NCI-H748 treated with DMSO at 0.1 percent for 48 hours (cell line): Measurements from ENCODE around the gene LRRFIP1.
A peak's percentile ranks its signal among the peaks of the same experiment; 100 is the strongest.
"Not testable (repeated sequence)": the region's sequence is repeated elsewhere in the genome, so short reads cannot be mapped to it uniquely, and the experiment has no call there.

Source experiments
- DNase-seq: peaks from one replicate; lab custom pipeline; 2025; lab: John Stamatoyannopoulos, UW

Gene LRRFIP1

GRCh38 chr2:237627441-237628246 lies at the start of gene LRRFIP1:
Gene LRRFIP1 (plus strand): TSS chr2:237627587. CDS start chr2:237627645, 58 bp downstream.
- no peak for DNase-seq

DNA sequence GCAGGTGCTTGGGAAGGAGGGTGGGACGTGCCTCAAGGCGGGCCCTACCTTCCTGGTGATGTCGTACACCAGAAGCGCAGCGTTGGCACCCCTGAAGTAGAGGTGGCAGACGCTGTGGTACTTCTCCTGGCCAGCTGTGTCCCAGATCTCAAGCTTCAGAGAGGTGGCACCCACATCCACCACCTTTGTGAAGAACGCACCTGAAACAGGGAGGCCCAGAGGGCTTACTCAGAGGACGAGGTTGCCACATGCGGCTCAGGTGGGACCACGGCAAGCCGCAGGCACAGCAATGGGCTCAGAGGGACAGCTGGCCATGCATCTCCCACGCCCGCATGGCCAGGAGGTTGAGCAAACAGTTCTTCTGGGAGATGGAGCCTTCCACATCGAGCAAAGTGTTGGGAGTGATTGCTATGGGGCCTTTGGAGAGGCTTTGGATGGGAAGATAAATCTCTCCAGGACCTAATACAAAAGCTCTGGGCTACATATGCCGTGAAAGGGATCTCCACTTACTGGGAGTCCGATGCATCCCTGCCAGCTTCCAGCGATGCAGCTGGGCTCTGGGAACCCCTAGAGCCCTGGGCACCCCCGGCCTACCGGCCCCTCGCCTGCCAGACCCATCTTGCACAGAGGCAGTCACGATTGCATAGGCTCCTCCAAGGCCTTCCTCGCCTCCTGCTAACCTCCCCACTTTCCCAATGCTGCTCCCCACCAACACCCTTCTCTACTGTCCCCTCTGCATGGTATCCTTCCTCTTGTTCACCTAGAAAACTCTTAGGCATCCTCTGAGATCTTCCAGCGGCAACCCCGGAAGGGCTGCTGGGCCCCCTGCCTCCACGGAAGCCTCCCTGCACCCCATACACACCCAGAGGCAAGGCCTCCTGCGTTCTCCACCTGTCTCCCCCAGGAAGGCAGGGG lies 49.2 kb upstream of the LRRFIP1 start:
- no peak for DNase-seq

GRCh38 chr2:237581326-237581725 lies 46.1 kb upstream of the LRRFIP1 start:
- no peak for DNase-seq

DNA sequence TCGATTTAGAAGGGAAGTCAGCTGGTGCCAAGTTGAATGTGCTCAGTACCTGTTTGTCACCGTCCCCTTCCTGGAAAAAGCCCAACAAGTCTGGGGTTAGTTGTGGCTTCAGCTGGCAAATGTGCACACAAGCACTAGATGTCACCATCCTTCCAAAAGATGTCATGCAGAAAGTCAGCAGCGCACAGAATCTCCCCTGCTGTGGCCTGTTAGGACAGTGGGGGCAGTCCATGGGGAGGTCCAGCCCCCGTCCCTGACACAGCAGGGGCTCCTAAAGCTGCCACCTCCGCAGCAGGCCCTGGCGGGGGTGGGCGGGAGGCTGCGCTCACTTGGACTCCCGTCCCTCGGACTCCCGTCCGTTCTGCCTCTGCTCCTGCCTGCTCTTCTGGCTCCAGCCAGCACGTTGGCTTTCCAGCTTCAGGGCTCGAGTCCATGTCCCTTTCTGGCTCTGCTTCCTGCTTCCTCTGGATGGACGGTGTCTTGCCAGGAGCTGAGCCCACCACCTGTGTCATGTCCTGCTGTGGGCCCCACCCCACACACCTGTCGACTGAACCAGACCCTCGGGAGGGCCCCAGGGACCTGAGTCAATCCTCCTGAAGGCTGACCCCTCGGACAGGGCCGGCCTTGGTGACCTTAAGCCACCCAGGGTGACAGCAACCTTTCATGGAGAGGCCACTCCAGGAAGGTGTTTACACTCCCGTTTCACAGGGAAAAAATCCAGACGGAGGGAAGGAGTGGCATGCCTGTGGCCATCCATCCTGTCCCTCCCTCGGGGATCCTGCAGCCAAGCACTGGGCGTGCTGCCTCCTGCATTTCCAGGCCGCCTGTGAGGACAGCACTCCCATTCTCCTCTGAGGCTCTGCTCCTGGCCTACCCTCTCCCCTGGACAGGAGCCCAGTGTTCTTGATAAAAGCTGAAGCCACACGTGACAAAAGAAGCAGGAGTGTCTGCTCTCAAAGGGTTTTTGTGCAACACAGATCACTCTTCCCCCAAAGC lies 45.3 kb upstream of the LRRFIP1 start:
- peak; percentile 37 for DNase-seq

DNA sequence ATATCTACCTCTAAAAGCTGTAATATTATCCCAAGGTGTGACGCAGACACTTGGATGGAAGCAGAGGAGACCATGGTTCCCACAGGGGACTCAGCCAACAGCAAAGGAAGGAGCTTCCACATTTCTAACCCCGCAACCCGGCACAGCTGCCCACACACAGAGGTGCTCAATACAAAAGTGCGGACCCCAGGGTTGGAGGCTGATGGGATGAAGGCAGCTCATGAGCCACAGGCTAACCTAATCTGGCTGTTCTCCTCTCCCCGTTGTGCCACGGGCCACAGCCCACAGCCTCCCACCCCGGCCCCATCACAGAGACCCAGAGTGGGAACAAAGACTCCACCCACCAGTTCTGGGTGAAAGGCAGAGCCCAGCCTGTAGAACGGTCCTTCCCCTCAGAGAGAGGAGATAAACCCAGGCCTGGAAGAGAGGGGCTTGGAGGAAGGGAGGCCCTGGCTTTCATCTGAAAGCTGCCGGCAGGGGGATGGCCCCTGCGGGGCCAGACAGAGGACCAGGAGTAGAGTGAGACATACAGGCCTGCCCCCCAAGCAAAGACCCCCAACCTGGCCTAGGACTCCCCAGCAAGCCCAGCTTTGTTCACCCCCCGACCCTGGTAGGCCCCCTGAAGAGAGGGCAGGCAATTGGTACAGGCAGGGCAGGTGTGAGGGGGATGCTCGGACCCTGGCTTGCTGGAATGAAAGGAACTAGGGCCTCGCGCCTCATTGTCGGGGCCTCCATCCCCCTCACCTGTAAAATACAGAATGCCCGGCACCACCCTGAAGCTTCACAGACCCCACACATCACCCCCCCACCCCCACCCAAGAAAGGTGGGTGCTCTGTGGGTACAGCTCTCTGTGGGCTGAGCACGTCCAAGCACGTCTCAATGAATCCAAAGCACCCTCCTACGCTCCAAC lies 43.7 kb upstream of the LRRFIP1 start:
- DNase-seq, result no peak

DNA sequence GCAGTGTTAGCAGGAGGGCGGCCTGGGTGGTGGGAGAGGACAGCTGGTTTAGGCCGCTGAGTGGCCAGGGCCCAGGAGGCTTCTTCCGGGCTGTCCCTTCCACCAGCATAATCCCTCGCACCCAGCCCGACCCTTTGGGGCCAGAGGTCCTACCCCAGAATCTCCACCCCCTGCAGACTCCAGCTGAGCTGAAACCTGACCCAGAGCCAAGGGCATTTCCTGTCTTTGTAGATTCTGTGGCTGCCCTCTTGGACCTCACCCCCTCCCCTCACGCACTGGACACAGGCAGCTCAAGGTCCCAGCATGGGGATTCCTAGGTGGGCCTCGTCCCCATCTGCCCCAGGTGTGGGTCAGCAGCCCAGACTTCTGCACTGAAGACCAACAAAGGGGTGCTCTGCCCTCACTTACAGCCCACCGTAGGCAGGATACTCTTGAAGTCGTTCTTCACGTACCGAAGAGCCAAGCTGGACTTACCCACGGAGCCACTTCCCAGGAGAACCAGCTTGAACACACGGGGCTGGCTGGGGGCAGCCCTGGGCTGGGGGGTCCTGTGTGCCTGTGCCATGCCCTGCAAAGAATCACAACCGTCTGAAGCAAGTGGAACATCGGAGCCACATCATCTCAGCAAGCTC lies 41.7 kb upstream of the LRRFIP1 start:
- DNase-seq, result no peak

- DNase-seq, result no peak
These were observed 39.2 kb upstream of the LRRFIP1 start for GRCh38 chr2:237588044-237588696.

DNA sequence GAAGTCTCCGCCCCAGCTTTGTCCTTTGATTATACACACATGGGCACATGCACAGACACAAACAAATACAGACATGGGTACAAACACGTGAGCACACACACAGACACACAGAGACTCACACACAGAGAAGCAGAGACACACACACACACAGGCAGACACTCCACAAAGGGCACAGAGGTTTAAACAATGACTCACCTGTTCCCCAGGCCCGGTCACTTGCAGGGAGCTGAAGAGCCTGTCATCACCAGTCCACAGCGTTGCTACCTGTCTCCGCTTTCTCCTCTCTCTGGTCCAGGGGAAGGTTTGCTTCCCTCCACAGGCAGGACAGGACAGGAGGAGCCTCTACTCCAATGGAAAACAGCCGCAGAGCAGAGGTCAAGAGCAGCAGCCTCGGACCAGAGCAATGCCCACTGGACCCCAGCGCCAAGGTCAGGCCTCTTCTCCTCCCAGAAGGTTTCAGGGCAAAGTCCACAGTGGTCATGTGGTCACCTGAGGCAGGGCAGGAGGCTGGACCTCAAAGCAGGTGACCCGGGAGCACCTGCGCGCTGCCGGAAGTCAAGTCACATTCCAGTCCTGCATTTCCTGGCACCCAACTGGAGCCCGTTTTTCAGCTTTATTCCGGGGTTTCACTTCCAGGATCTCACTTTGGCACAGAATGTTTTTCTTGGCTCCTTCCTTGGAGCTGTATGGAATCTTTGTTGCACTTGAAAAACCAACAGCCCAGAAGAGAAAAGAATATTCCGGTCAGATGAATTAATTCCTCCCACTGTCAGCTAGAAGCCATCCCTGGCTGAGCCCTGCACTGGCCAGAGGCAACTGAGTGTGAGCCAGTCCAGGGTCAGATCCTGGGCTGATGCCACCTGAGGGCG lies 36.9 kb upstream of the LRRFIP1 start, which contains the start of gene RAB17:
RAB17 (minus strand) TSS at position 463 of the 869 bp plus-strand sequence. CDS start 4,580 bp downstream, outside the sequence.
- DNase-seq, result no peak

DNA sequence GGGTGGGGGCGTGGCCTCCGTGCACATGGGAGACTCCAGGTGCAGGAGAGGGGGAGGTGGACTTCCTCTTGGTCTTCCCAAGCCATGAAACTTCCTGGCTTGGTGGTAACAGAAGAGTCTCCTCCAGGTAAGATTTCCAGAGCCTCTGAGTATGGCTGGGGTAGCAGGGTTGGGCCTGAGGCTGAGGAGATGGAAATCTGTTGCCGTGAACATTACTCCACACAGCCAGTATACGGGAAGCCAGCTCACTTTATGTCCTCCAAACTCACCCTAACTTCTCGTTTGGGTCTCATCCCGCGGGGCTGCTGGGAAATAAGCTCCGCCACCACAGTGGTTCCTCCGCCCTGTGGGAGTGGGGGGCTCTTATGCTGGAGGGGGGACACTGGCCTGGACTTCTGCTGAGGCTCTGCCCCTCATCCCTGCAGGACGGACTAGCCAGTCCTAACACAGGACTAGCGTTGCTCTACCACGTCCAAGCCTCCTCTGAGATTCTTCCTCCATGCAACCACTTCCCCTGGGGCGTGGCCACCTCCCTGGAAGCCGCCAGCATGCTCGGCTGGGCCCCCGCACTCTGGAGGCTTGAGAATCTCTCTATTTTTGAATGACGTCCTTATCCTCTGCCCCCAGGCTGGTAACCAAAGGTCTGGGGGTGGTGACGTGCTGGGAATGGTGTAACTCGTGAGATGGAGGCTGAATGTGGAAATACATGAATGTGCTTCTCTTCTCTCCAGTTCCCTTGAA lies 36.1 kb upstream of the LRRFIP1 start:
- DNase-seq, result no peak

GRCh38 chr2:237592425-237592980 lies 34.9 kb upstream of the LRRFIP1 start:
- no peak for DNase-seq

DNA sequence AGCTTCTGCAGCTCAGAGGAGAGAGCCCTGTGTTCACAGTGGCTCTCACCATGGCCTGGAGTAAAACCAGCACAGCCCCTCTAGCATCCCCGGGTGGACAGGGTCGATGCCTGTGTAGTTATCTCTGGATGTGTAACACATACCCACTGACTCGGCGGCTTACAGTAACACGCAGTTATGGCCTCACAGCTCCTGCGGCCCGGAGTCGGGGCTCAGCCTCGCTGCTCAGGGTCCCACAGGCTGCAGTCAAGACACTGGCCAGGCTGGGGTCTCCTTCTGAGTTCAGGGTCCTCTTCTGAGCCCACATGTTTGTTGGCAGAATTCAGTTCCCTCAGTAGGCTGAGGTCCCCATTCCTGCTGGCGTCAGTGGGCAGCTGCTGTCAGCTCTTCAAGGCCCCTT lies 34.4 kb upstream of the LRRFIP1 start:
- DNase-seq, result no peak

GRCh38 chr2:237593596-237594320 lies 33.6 kb upstream of the LRRFIP1 start:
- DNase-seq, result no peak

DNA sequence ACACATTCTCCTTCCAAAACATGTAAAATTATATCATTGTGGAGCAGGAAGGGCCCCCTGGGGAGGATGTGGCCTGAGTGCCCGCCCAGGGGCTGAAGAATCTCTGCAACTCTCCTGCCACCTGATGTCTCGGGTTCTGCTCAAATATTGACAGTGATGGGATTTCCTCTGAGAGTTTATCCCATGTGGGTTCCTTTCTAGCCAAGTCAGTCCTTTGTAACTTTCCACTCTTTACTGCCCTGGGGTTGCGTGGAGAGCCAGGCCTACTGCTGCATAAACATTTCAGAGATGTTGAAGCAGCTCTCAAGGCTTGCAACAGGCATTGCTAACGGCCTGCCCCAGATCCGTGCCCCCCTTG lies 32.9 kb upstream of the LRRFIP1 start:
- DNase-seq, result no peak

DNA sequence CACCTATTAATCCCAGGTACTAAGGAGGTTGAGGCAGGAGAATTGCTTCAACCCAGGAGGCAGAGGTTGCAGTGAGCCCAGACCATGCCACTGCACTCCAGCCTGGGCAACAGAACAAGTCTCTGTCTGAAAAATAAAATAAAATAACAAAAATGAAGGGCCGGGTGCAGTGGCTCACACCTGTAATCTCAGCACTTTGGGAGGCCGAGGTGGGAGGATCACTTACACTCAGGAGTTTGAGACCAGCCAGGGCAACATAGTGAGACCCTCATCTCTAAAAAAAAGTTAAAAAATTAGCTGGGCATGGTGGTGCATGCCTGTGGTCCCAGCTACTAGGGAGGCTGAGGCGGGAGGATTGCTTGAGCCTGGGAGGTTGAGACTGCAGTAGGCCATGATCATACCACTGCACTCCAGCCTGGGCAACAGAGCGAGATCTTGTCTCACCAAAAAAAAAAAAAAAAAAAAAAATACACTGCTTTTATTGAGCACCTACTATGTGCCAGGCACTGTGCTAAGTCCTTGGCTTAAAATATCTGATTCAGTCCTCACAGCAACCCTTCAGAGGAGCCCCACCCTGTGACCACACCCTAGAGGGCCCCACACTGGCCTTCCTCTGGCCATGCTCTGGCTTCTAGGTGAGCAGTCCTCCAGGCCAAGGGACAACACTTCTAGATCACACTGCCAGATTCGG lies 31.4 kb upstream of the LRRFIP1 start:
- DNase-seq, result not testable (repeated sequence)

- DNase-seq, result no peak
These were observed 30.7 kb upstream of the LRRFIP1 start for GRCh38 chr2:237596520-237597195.
